A549 (cell line): ENCODE measurements around the gene RTN4R. TPM values are rescaled to one million over a fixed set of nuclear protein-coding genes. Genes with fewer than 3 reads are reported as not detected.

ENCODE experiments used
- ATAC-seq, 2 experiments: fragments of 200-7000 bp in 1 of 2; fragments of >200 bp in 1 of 2; cut with Nextera tagmentation in 1 of 2; cut with Tn5 transposase in 1 of 2; 3 replicates each; pipeline versions ENCODE4 v1.8.0 to v1.9.1; 2018 to 2020; ENCODE audit warnings: mild to moderate bottlenecking in 1 of 2, moderate library complexity in 1 of 2
- CTCF ChIA-PET: fragments of 300-600 bp; sonication (Branson Sonifier 250); formaldehyde crosslinking; extraction: SDS; loops from one replicate; lab custom pipeline; 2021; ENCODE audit warnings: antibody characterized with exemption, inconsistent platforms; lab: Yijun Ruan, JAX
- POLR2A ChIA-PET: fragments of 350-600 bp; formaldehyde crosslinking; extraction: SDS; loops from one replicate; lab custom pipeline; 2021; ENCODE audit warnings: antibody characterized with exemption, inconsistent platforms; lab: Yijun Ruan, JAX
- DNase-seq, 2 experiments: peaks; one replicate each; pipeline versions ENCODE4 v3.0.0 to v3.0.0-alpha.2; 2011 to 2016; ENCODE audit warnings: low read depth in 1 of 2, low spot score in 1 of 2
- FAIRE-seq: peaks from 2 replicates; lab custom pipeline; 2011; peaks lifted over from hg19 to GRCh38; lab: Jason Lieb, UNC
- H3K27ac ChIP-seq, 2 experiments: fragments of >200 bp; sonication (Bioruptor Twin); formaldehyde crosslinking; 3 replicates each; pipeline ENCODE4 v1.5.1; 2016 to 2017
- H3K4me1 ChIP-seq: fragments of >200 bp; sonication (Bioruptor Twin); formaldehyde crosslinking; 3 replicates; pipeline ENCODE4 v1.6.1; 2016
- H3K4me2 ChIP-seq: fragments of >200 bp; sonication (Bioruptor Twin); formaldehyde crosslinking; 3 replicates; pipeline ENCODE4 v1.6.1; 2016
- H3K4me3 ChIP-seq: fragments of >200 bp; sonication (Bioruptor Twin); formaldehyde crosslinking; 3 replicates; pipeline ENCODE4 v1.5.1; 2016
- H3K9me3 ChIP-seq: fragments of >200 bp; sonication (Bioruptor Twin); formaldehyde crosslinking; 3 replicates; pipeline ENCODE4 v1.6.1; 2016
- CBX8 ChIP-seq: fragments of 200-600 bp; sonication (generic); IDR thresholded peaks from 2 replicates; pipeline ENCODE4 v1.6.1; 2016
- CHD4 ChIP-seq: fragments of 200-600 bp; sonication (generic); IDR thresholded peaks from 2 replicates; pipeline ENCODE4 v1.6.1; 2016; ENCODE audit warnings: antibody characterized with exemption, mild to moderate bottlenecking, borderline replicate concordance
- EHMT2 ChIP-seq: fragments of 200-600 bp; sonication (generic); IDR thresholded peaks from 2 replicates; pipeline ENCODE4 v1.6.1; 2016; ENCODE audit warnings: antibody characterized with exemption, low read depth, mild to moderate bottlenecking, moderate library complexity
- EP300 ChIP-seq, 2 experiments: fragments of >200 bp; sonication (Bioruptor Twin); formaldehyde crosslinking; IDR thresholded peaks; 2 replicates in 1 of 2; 3 replicates in 1 of 2; pipeline ENCODE4 v1.6.1; 2016 to 2017
- ESRRA ChIP-seq: fragments of 150-350 bp; IDR thresholded peaks from 2 replicates; pipeline ENCODE4 v1.6.1; 2014; ENCODE audit warnings: mild to moderate bottlenecking, low read length, borderline replicate concordance
- FOSL2 ChIP-seq, 2 experiments: fragments of 450-650 bp in 1 of 2; fragments of >200 bp in 1 of 2; sonication (Bioruptor Twin) in 1 of 2; formaldehyde crosslinking; IDR thresholded peaks; 2 replicates each; pipeline versions ENCODE4 v1.5.0 to v1.6.1; 2016 to 2020; ENCODE audit warnings: mild to moderate bottlenecking in 1 of 2, moderate library complexity in 1 of 2
- HES2 ChIP-seq: fragments of >200 bp; sonication (Bioruptor Twin); formaldehyde crosslinking; IDR thresholded peaks from 2 replicates; pipeline ENCODE4 v1.6.1; 2016
- HEYL ChIP-seq: fragments of 250-450 bp; sonication (Bioruptor Pico); IDR thresholded peaks from 2 replicates; pipeline ENCODE4 v1.8.0; 2021; ENCODE audit warnings: mild to moderate bottlenecking, moderate library complexity
- HOXA7 ChIP-seq: fragments of 250-450 bp; sonication (Bioruptor Pico); IDR thresholded peaks from 2 replicates; pipeline ENCODE4 v1.5.0; 2020; ENCODE audit warnings: mild to moderate bottlenecking, moderate library complexity
- HOXB5 ChIP-seq: fragments of 250-450 bp; sonication (Bioruptor Pico); IDR thresholded peaks from 2 replicates; pipeline ENCODE4 v1.5.0; 2020; ENCODE audit warnings: mild to moderate bottlenecking, moderate library complexity
- JUN ChIP-seq, 2 experiments: fragments of >200 bp; sonication (Bioruptor Twin); formaldehyde crosslinking; IDR thresholded peaks; 2 replicates in 1 of 2; 3 replicates in 1 of 2; pipeline ENCODE4 v1.6.1; 2016 to 2017
- KDM5A ChIP-seq: fragments of 200-600 bp; sonication (generic); IDR thresholded peaks from 2 replicates; pipeline ENCODE4 v1.6.1; 2016; ENCODE audit warnings: antibody characterized with exemption, mild to moderate bottlenecking
- MAX ChIP-seq: IDR thresholded peaks from 2 replicates; pipeline ENCODE4 v1.6.1; 2012
- MYC ChIP-seq: IDR thresholded peaks from 2 replicates; pipeline ENCODE4 v1.6.1; 2012; ENCODE audit warnings: mild to moderate bottlenecking, inconsistent platforms, low read length, improper control_type of control experiment, borderline replicate concordance
- NPAS2 ChIP-seq: fragments of 250-450 bp; sonication (Bioruptor Pico); IDR thresholded peaks from 2 replicates; pipeline ENCODE4 v1.8.0; 2022; ENCODE audit warnings: mild to moderate bottlenecking, moderate library complexity, borderline replicate concordance
- NR3C1 ChIP-seq: fragments of >200 bp; sonication (Bioruptor Twin); formaldehyde crosslinking; IDR thresholded peaks from 3 replicates; pipeline ENCODE4 v1.6.1; 2017
- POLR2A ChIP-seq: IDR thresholded peaks from 2 replicates; pipeline ENCODE4 v1.6.1; 2012; ENCODE audit warnings: mild to moderate bottlenecking, low read length
- RCOR1 ChIP-seq: fragments of 150-350 bp; IDR thresholded peaks from 2 replicates; pipeline ENCODE4 v1.6.1; 2014; ENCODE audit warnings: antibody characterized with exemption, low read length, low read depth
- RFX5 ChIP-seq: fragments of 450-650 bp; IDR thresholded peaks from 2 replicates; pipeline ENCODE4 v1.7.1; 2014; ENCODE audit warnings: antibody characterized with exemption, mild to moderate bottlenecking, moderate library complexity
- SREBF2 ChIP-seq: fragments of 450-650 bp; IDR thresholded peaks from 2 replicates; pipeline ENCODE4 v1.6.1; 2014; ENCODE audit warnings: mild to moderate bottlenecking, moderate library complexity
- TP53 ChIP-seq: fragments of 250-450 bp; sonication (Bioruptor Pico); IDR thresholded peaks from 2 replicates; pipeline ENCODE4 v1.5.0; 2021; ENCODE audit warnings: mild to moderate bottlenecking, moderate library complexity
- USF2 ChIP-seq: fragments of 450-650 bp; IDR thresholded peaks from 2 replicates; pipeline ENCODE4 v1.6.1; 2014; ENCODE audit warnings: antibody characterized with exemption
- ZFP36 ChIP-seq: fragments of 450-650 bp; IDR thresholded peaks from 2 replicates; pipeline ENCODE4 v1.6.1; 2014; ENCODE audit warnings: borderline replicate concordance; ENCODE audit not compliant: partially characterized antibody
- ZSCAN20 ChIP-seq: fragments of 250-450 bp; sonication (Bioruptor Pico); IDR thresholded peaks from 2 replicates; pipeline ENCODE4 v1.8.0; 2022; ENCODE audit warnings: mild to moderate bottlenecking, moderate library complexity
- WGBS: methylation state at CpG from one replicate; pipeline ENCODE4 v1.1.6; 2017; ENCODE audit errors: missing lambda C conversion rate; 5-methylcytosine and 5-hydroxymethylcytosine counted together
- polyA plus RNA-seq, 4 experiments: library from polyadenylated mRNA; depleted of rRNA in 3 of 4; stranded (reverse); fragments of >200 nt; fragmentation: RNase III in 1 of 4; extraction: RNeasy Plus Mini Kit Qiagen cat#74134 plus additional on column Dnase treatment in 1 of 4; gene quantifications; 2 replicates in 3 of 4; 3 replicates in 1 of 4; pipeline ENCODE4 v1.2.3, GENCODE V29; 2011 to 2017
- TF ChIP-seq, protein P1 (sequence below): fragments of >200 bp; sonication (Bioruptor Twin); formaldehyde crosslinking; IDR thresholded peaks from 3 replicates; pipeline ENCODE4 v1.6.1; 2016

The RTN4R gene
- polyA plus RNA-seq, 2 of the 4 experiments (the other 2 are of a cell fraction), result 1.0 to 2.7 TPM

DNA sequence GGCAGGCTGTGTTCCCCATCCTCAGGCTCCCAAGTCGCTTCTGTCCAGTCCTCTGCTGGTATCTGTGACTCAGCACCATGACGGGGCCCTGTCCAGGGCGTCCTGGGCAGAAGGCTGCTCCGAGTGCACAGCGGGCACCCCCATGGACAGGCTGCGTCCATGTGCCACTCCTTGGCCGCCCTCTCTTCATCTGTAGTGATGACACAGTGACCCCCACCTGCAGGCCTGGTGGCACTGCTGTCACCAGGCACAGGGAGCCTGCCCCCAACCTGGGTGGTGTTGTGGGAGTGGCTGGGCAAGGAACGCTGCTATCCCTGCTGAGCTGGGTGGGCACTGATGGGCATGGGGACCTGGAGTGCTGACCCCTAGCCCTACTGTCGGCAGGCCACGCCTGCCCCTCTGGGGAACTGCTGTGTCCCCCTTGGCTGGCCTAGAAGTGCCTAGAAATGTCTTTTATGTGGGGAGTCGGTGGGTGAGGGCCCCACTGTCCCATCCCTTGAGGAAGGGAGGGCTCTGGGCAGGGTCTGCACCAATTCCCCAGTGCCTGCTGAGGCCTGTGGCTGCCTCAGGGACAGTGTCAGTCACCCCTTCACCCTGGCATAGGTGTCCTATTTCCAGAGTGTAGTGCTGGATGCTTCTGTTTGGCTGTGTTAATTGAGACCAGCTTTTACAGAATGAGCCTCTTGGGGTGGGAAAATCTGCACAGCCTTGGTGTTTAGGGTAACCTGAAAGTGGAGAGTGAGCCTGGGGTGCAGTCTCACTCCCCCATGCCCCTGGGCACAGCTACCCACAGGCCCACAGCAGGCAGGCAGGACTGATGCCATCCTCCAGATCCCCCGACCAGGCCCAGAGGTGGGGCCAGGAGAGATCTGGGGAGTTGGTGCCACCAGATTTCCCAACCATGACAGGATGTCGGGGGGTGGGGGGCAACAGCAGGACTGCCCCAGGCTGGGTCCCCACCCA is 34.5 kb downstream of the RTN4R start:
- Histone ChIP-seq H3K9me3 (no peaks in the 10 kb centered on the region), H3K4me3 (no peak overlapping the region), H3K27ac (no peak overlapping the region), H3K4me2 (no peak overlapping the region), H3K4me1 (no peaks in the 10 kb centered on the region)
- DNase-seq (no peak), ATAC-seq (no peak), FAIRE-seq (no peak)
- 50% methylated on average over 1 of the region's 13 CpGs for WGBS
- ChIA-PET POLR2A (no interaction called here), CTCF (no interaction called here)
- TF ChIP-seq TP53 (CRISPR knock-in tag) (no peak), ESRRA (no peak), EP300 (IDR thresholded peaks at IDR 0.05) (no peak), FOSL2 (IDR thresholded peaks at IDR 0.05) (no peak), FOSL2 (CRISPR knock-in tag; IDR thresholded peaks at IDR 0.05) (no peak), POLR2A (no peak), EHMT2 (no peak), JUN (IDR thresholded peaks at IDR 0.05) (no peak), SREBF2 (no peak), KDM5A (no peak), NPAS2 (CRISPR knock-in tag) (no peak), RCOR1 (no peak), NR3C1 (no peak)

DNA sequence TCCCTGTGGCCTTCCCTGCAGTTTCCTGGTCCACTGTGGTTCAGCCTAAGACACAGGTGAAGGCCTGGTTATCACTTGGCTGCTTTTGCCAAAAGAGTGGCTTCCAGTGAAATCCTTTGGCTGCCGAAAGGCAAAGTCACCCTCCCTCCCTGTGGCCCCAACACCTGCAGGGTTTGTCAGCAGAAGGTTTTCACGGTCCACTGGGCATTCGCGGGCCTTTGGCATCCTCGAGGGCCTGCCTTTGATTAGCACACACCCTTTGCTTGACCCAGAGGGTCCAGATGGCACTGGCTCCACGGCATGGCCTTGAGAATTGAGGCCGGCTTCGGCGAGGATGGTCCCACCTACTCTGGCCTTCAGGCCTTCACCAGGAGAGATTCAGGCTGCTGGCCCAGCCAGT is 35.3 kb downstream of the RTN4R start:
- Histone ChIP-seq H3K4me1 (no peaks in the 10 kb centered on the region), H3K9me3 (no peaks in the 10 kb centered on the region), H3K4me3 (no peak overlapping the region), H3K27ac (no peak overlapping the region), H3K4me2 (no peak overlapping the region)
- ATAC-seq (no peak), DNase-seq (no peak), FAIRE-seq (no peak)
- no peak for TF ChIP-seq HES2
- no peak for TF ChIP-seq RFX5
- ChIA-PET CTCF (no interaction called here), POLR2A (no interaction called here)
- 80% methylated on average over 1 of the region's 9 CpGs for WGBS

DNA sequence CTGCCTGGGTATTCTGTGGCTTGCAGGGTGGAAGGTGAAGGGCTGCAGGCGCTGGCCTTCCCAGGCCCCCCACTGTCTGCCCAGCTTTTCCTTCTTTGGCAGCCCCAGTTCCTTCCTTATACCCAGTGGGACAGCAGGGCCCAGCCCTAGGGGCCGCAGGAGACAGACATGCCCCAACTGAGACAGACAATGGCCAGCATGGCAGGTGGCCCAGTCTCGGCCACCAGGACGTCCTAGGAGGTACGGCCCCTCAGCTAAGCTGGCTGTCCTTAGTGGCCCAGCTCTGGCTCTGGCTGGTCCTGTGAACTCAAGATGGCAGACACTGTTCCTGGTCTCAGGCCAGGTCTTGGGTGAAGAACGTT is 35.9 kb downstream of the RTN4R start:
- CTCF ChIA-PET, result interaction anchor here (0.8 kb wide), 1 partner anchor 160 kb away, joined by 3 read pairs; no protein-coding TSS in a partner anchor
- no peaks in the 10 kb centered on the region for H3K4me1 ChIP-seq
- FAIRE-seq, result no peak
- POLR2A ChIA-PET, result no interaction called here
- no peak for TF ChIP-seq ESRRA
- no peak for TF ChIP-seq MYC
- no peak for TF ChIP-seq CBX8
- TF ChIP-seq FOSL2 (IDR thresholded peaks at IDR 0.05), result no peak
- TF ChIP-seq FOSL2 (CRISPR knock-in tag; IDR thresholded peaks at IDR 0.05), result no peak
- TF ChIP-seq CHD4, result no peak
- no peak for TF ChIP-seq EHMT2
- TF ChIP-seq ZFP36, result no peak
- no peak for TF ChIP-seq USF2
- no peak for TF ChIP-seq HES2
- TF ChIP-seq MAX, result no peak
- no peak for TF ChIP-seq POLR2A
- TF ChIP-seq HOXA7 (CRISPR knock-in tag), result no peak
- TF ChIP-seq, protein P1, sequence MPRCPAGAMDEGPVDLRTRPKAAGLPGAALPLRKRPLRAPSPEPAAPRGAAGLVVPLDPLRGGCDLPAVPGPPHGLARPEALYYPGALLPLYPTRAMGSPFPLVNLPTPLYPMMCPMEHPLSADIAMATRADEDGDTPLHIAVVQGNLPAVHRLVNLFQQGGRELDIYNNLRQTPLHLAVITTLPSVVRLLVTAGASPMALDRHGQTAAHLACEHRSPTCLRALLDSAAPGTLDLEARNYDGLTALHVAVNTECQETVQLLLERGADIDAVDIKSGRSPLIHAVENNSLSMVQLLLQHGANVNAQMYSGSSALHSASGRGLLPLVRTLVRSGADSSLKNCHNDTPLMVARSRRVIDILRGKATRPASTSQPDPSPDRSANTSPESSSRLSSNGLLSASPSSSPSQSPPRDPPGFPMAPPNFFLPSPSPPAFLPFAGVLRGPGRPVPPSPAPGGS, result no peak
- no peak for TF ChIP-seq HOXB5 (CRISPR knock-in tag)
- no peak for TF ChIP-seq KDM5A
- no peak for TF ChIP-seq HEYL (CRISPR knock-in tag)
- TF ChIP-seq ZSCAN20 (CRISPR knock-in tag), result no peak
- TF ChIP-seq, all 56 proteins: peak for 0
- no peak for ATAC-seq
- H3K27ac ChIP-seq, result no peak overlapping the region
- no peak overlapping the region for H3K4me3 ChIP-seq
- H3K4me2 ChIP-seq, result no peak overlapping the region
- 80% methylated on average over 2 of the region's 6 CpGs for WGBS
- no peak for DNase-seq
- H3K9me3 ChIP-seq, result no peaks in the 10 kb centered on the region
